Loucy (cell line): Measurements from ENCODE around the gene PPIP5K2.

Experiments used
- EZH2phosphoT487 ChIP-seq: fragments of 200-600 bp; IDR thresholded peaks from 2 replicates; pipeline ENCODE4 v1.6.1; 2018; ENCODE audit warnings: antibody characterized with exemption, mild to moderate bottlenecking, moderate library complexity, borderline replicate concordance
- TF ChIP-seq, protein P1 (sequence below): fragments of 200-600 bp; sonication (generic); conservative IDR thresholded peaks from 2 replicates; pipeline ENCODE4 v1.5.1; 2014; ENCODE audit warnings: mild to moderate bottlenecking, antibody characterized with exemption, low read length

GRCh38 chr5:103120607-103121200 lies 603 bp downstream of the PPIP5K2 start:
- TF ChIP-seq, protein P1, sequence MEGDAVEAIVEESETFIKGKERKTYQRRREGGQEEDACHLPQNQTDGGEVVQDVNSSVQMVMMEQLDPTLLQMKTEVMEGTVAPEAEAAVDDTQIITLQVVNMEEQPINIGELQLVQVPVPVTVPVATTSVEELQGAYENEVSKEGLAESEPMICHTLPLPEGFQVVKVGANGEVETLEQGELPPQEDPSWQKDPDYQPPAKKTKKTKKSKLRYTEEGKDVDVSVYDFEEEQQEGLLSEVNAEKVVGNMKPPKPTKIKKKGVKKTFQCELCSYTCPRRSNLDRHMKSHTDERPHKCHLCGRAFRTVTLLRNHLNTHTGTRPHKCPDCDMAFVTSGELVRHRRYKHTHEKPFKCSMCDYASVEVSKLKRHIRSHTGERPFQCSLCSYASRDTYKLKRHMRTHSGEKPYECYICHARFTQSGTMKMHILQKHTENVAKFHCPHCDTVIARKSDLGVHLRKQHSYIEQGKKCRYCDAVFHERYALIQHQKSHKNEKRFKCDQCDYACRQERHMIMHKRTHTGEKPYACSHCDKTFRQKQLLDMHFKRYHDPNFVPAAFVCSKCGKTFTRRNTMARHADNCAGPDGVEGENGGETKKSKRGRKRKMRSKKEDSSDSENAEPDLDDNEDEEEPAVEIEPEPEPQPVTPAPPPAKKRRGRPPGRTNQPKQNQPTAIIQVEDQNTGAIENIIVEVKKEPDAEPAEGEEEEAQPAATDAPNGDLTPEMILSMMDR: no peak
- TF ChIP-seq EZH2phosphoT487: no peak
